ENCODE data around the gene GATA2. TPM values are rescaled to one million over a fixed set of nuclear protein-coding genes. Genes with fewer than 3 reads are reported as not detected.

GATA2 gene
- not detected for total RNA-seq

DNA sequence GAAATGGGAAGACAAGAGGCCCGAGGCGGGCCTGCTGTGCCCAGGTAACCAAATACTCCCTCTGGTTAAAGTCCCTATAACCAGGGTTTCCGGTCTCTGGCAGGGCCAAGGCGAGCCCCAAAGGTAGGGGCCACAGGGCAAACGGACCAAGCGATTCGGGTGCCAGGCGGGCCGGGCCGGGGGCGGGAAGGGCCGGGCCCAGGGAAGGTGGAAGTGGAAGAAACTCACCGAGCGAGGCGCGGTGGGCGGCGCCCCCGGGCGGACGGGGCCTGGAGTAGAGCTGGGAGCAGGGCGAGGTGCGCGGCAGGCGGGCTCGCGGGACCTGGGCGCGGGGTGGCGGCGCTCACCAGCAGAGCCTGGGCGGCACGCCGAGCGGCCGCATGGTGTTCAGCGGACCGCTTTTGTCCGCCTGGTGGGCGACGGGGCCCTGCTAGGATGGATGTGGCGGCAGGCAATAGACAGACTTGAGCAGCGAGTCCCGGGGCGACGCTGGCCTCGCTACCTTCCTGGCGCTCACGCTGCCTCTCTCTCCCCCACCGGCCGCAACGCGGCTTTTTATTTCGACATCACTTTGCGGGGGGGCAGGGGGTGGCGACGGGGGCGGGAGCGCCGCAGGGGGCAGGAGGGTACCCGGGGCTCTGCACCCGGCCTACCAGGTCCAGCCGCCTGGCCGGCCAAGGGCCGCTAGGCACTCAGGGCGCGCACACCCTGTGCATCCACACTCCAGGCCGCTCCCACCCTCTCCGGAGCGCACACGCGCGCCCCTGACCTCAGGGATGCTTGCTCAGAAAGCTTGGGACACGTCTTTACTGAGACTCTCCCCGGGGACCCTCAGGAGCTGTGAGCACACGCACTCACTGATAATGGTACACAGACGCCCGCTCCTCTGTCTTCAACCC is at the start of gene GATA2:
TSS of gene GATA2 (minus strand) at position 531 of the 899 bp plus-strand sequence. CDS start 6,170 bp downstream, outside the sequence.
- ATAC-seq (peak; percentile 28), DNase-seq (no peak)
- Mint-ChIP-seq H3K4me1 (ENCODE audit: low read depth) (peaks cover 23% of the 10 kb centered on the region), H3K9me3 (ENCODE audit: insufficient read depth) (no peaks in the 10 kb centered on the region), H3K27ac (no peak within 1 kb of the TSS), H3K36me3 (ENCODE audit: low read depth) (no peaks in the 10 kb centered on the region), H3K27me3 (ENCODE audit: low read depth) (peaks cover 67% of the 10 kb centered on the region), H3K4me3 (no peak within 1 kb of the TSS)
- CTCF ChIA-PET, result interaction anchor here (5.7 kb wide), 1 partner anchor 66 kb away, joined by 27 read pairs; no protein-coding TSS in a partner anchor
- POLR2A ChIA-PET, result no interaction called here

DNA sequence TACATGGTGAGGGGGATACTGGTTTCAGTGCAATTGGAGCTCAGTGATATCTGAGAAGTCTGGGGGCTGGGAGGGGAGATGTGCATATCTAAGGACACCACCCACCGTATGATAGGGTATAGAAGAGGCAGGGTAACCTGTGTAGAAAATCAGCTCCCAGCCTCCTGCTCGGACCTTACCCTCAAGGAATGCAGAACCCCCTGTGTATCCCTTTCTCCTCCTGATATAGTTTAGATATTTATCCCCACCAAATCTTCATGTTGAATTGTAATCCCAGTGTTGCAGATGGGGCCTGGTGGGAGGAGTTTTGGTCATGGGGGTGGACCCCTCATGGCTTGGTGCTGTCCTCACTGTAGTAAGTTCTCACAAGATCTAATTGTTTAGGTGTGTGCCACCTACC is 48.2 kb upstream of the GATA2 start:
- H3K9me3 Mint-ChIP-seq (ENCODE audit: insufficient read depth), result peaks cover 5% of the 10 kb centered on the region
- H3K27ac Mint-ChIP-seq, result no peak overlapping the region
- no peak for DNase-seq
- no peak for ATAC-seq
- no peaks in the 10 kb centered on the region for H3K4me1 Mint-ChIP-seq (ENCODE audit: low read depth)
- ChIA-PET POLR2A (no interaction called here), CTCF (no interaction called here)
- H3K36me3 Mint-ChIP-seq (ENCODE audit: low read depth), result no peaks in the 10 kb centered on the region
- H3K4me3 Mint-ChIP-seq, result no peak overlapping the region
- H3K27me3 Mint-ChIP-seq (ENCODE audit: low read depth), result peaks cover 40% of the 10 kb centered on the region

- no peaks in the 10 kb centered on the region for H3K36me3 Mint-ChIP-seq (ENCODE audit: low read depth)
- CTCF ChIA-PET, result no interaction called here
- H3K27ac Mint-ChIP-seq, result no peak overlapping the region
- DNase-seq (no peak), ATAC-seq (no peak)
- peaks cover 56% of the 10 kb centered on the region for H3K27me3 Mint-ChIP-seq (ENCODE audit: low read depth)
- no peaks in the 10 kb centered on the region for H3K4me1 Mint-ChIP-seq (ENCODE audit: low read depth)
- H3K9me3 Mint-ChIP-seq (ENCODE audit: insufficient read depth), result peaks cover 5% of the 10 kb centered on the region
- POLR2A ChIA-PET, result no interaction called here
- no peak overlapping the region for H3K4me3 Mint-ChIP-seq
Measured at GRCh38 chr3:128539376-128539775, 46.4 kb upstream of the GATA2 start.

GRCh38 chr3:128537091-128537703 is 44.2 kb upstream of the GATA2 start:
- ChIA-PET POLR2A (no interaction called here), CTCF (no interaction called here)
- H3K4me1 Mint-ChIP-seq (ENCODE audit: low read depth), result no peaks in the 10 kb centered on the region
- H3K9me3 Mint-ChIP-seq (ENCODE audit: insufficient read depth), result no peaks in the 10 kb centered on the region
- no peak for ATAC-seq
- DNase-seq, result no peak
- no peak overlapping the region for H3K27ac Mint-ChIP-seq
- no peaks in the 10 kb centered on the region for H3K36me3 Mint-ChIP-seq (ENCODE audit: low read depth)
- peaks cover 54% of the 10 kb centered on the region for H3K27me3 Mint-ChIP-seq (ENCODE audit: low read depth)
- H3K4me3 Mint-ChIP-seq, result no peak overlapping the region

GRCh38 chr3:128532012-128532983 is 39.3 kb upstream of the GATA2 start:
- no peaks in the 10 kb centered on the region for H3K36me3 Mint-ChIP-seq (ENCODE audit: low read depth)
- no peaks in the 10 kb centered on the region for H3K4me1 Mint-ChIP-seq (ENCODE audit: low read depth)
- peaks cover 47% of the 10 kb centered on the region for H3K27me3 Mint-ChIP-seq (ENCODE audit: low read depth)
- H3K4me3 Mint-ChIP-seq, result no peak overlapping the region
- no peak overlapping the region for H3K27ac Mint-ChIP-seq
- no peaks in the 10 kb centered on the region for H3K9me3 Mint-ChIP-seq (ENCODE audit: insufficient read depth)
- CTCF ChIA-PET, result no interaction called here
- POLR2A ChIA-PET, result no interaction called here
- no peak for ATAC-seq
- DNase-seq, result no peak

- Mint-ChIP-seq H3K9me3 (ENCODE audit: insufficient read depth) (no peaks in the 10 kb centered on the region), H3K36me3 (ENCODE audit: low read depth) (no peaks in the 10 kb centered on the region), H3K4me3 (no peak overlapping the region), H3K27ac (no peak overlapping the region), H3K4me1 (ENCODE audit: low read depth) (no peaks in the 10 kb centered on the region), H3K27me3 (ENCODE audit: low read depth) (peaks cover 33% of the 10 kb centered on the region)
- ChIA-PET POLR2A (no interaction called here), CTCF (no interaction called here)
- ATAC-seq, result no peak
- no peak for DNase-seq
Measured at GRCh38 chr3:128524374-128525299, 31.6 kb upstream of the GATA2 start.

GRCh38 chr3:128523591-128523990 is 30.6 kb upstream of the GATA2 start:
- DNase-seq (no peak), ATAC-seq (no peak)
- no peak overlapping the region for H3K4me3 Mint-ChIP-seq
- POLR2A ChIA-PET, result no interaction called here
- H3K9me3 Mint-ChIP-seq (ENCODE audit: insufficient read depth), result no peaks in the 10 kb centered on the region
- no peaks in the 10 kb centered on the region for H3K36me3 Mint-ChIP-seq (ENCODE audit: low read depth)
- CTCF ChIA-PET, result no interaction called here
- no peaks in the 10 kb centered on the region for H3K4me1 Mint-ChIP-seq (ENCODE audit: low read depth)
- no peak overlapping the region for H3K27ac Mint-ChIP-seq
- peaks cover 37% of the 10 kb centered on the region for H3K27me3 Mint-ChIP-seq (ENCODE audit: low read depth)

- ChIA-PET CTCF (interaction anchor here (1.6 kb wide), 1 partner anchor 251 kb away, joined by 3 read pairs; no protein-coding TSS in a partner anchor), POLR2A (no interaction called here)
- peaks cover 24% of the 10 kb centered on the region for H3K27me3 Mint-ChIP-seq (ENCODE audit: low read depth)
- no peak overlapping the region for H3K27ac Mint-ChIP-seq
- no peaks in the 10 kb centered on the region for H3K4me1 Mint-ChIP-seq (ENCODE audit: low read depth)
- no peaks in the 10 kb centered on the region for H3K9me3 Mint-ChIP-seq (ENCODE audit: insufficient read depth)
- H3K4me3 Mint-ChIP-seq, result no peak overlapping the region
- ATAC-seq (no peak), DNase-seq (no peak)
- no peaks in the 10 kb centered on the region for H3K36me3 Mint-ChIP-seq (ENCODE audit: low read depth)
Measured at GRCh38 chr3:128521715-128522114, 28.7 kb upstream of the GATA2 start.

DNA sequence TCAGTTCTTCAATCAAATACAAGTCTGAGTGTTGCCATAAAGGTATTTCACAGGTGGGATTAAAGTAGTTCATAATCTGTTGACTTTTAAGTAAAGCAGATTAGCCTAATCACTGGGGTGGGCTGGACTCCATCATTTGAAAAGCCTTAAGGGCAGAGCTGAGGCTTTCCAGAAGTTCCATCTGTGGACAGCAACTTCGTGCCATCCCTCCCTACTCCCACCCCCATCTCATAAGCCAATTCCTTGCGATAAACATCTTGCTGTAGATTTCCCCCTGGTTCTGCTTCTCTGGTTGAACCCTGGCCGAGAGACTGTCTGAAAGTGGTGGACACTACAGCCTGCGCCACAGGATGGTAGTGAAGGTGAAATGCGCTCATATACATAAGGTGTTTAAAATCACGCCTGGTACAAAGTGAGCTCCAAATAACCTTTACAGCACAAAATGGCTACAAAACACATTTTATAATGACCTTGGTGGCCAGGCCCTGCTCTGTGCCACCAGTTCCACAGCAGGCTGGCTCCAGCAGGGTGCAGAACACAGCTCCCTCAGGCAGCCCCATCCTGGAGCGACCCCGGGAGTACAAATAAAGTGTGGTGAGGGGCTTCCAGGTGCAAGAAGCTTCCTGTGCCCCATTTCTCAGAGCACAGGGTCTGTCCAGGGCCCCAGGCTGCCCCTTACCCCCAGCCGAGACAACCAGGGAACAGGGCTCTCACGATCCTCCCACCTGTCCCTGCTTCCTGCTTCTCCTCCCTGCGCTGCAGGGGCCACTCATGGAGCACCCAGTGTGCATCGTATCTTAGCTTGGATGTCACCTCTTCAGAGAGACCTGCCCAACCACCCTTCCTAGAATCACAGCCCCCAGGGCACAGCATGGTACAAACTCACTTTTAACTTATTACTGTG is 25.8 kb upstream of the GATA2 start:
- ChIA-PET POLR2A (no interaction called here), CTCF (no interaction called here)
- Mint-ChIP-seq H3K4me3 (no peak overlapping the region), H3K36me3 (ENCODE audit: low read depth) (no peaks in the 10 kb centered on the region), H3K27ac (no peak overlapping the region), H3K4me1 (ENCODE audit: low read depth) (no peaks in the 10 kb centered on the region), H3K27me3 (ENCODE audit: low read depth) (peaks cover 23% of the 10 kb centered on the region), H3K9me3 (ENCODE audit: insufficient read depth) (peaks cover 11% of the 10 kb centered on the region)
- ATAC-seq (no peak), DNase-seq (no peak)

DNA sequence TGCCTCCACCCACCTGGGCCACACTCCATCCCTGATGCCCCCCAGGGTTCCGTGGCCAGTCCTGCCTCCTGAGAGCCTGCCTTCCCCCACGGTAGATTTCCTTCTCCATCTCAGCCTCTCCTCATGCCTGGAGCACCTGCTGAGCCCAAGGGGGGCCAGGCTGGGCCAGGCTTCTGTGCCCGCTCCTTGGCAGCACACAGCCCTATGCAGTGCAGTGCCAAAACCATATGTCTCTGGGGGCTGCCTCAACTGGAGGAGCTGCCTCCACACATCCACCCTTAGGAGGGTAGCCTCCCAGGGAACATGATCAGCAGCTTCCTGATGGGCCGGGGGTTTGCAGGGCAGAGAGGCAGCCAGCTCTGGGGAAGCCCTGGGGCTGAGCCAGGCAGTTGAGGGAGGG is 24.6 kb upstream of the GATA2 start:
- CTCF ChIA-PET, result no interaction called here
- no peaks in the 10 kb centered on the region for H3K36me3 Mint-ChIP-seq (ENCODE audit: low read depth)
- peaks cover 14% of the 10 kb centered on the region for H3K9me3 Mint-ChIP-seq (ENCODE audit: insufficient read depth)
- POLR2A ChIA-PET, result no interaction called here
- ATAC-seq (no peak), DNase-seq (no peak)
- H3K27ac Mint-ChIP-seq, result no peak overlapping the region
- peaks cover 28% of the 10 kb centered on the region for H3K27me3 Mint-ChIP-seq (ENCODE audit: low read depth)
- no peak overlapping the region for H3K4me3 Mint-ChIP-seq
- no peaks in the 10 kb centered on the region for H3K4me1 Mint-ChIP-seq (ENCODE audit: low read depth)

Measured in activated CD8-positive, alpha-beta T cell treated with anti-CD3 and anti-CD28 coated beads, Interleukin-2, amount 10 ng/mL, durations not matched to agents 7 days and 5 days (primary cell).